C4-2B (cell line): ENCODE measurements around the gene SLC47A1.

ENCODE experiments used
- ZFX ChIP-seq: fragments of 450-650 bp; IDR thresholded peaks from 2 replicates; pipeline ENCODE4 v1.6.1; 2017
- TF ChIP-seq, protein P1 (sequence below): fragments of 450-650 bp; conservative IDR thresholded peaks from 2 replicates; pipeline ENCODE4 v1.5.1; 2017; ENCODE audit warnings: mild to moderate bottlenecking

DNA sequence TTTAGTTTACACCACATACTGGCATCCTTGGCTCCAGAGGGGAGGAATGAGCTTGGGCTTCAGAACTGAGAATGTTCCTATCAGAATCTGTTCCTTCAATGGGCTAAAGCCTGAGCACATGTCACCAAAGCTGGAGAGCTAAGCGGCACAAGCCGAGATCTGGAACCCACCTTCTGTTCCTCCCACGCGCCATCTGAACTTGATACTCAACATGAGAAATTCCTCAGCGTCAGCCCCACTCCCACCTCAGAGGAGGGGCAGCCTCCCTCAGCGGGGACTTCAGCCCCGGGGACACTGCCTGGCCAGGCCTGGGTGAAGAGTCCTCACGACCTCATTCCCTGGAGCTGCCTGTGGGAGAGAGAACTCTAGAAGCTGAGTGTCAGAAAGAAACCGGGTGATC lies 22.8 kb upstream of the SLC47A1 start:
- TF ChIP-seq, protein P1, sequence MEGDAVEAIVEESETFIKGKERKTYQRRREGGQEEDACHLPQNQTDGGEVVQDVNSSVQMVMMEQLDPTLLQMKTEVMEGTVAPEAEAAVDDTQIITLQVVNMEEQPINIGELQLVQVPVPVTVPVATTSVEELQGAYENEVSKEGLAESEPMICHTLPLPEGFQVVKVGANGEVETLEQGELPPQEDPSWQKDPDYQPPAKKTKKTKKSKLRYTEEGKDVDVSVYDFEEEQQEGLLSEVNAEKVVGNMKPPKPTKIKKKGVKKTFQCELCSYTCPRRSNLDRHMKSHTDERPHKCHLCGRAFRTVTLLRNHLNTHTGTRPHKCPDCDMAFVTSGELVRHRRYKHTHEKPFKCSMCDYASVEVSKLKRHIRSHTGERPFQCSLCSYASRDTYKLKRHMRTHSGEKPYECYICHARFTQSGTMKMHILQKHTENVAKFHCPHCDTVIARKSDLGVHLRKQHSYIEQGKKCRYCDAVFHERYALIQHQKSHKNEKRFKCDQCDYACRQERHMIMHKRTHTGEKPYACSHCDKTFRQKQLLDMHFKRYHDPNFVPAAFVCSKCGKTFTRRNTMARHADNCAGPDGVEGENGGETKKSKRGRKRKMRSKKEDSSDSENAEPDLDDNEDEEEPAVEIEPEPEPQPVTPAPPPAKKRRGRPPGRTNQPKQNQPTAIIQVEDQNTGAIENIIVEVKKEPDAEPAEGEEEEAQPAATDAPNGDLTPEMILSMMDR, result no peak
- TF ChIP-seq ZFX, result no peak
